HG03139 (cell line): ENCODE data around the gene RASD1.

Experiments
- ATAC-seq: cut with Tn5 transposase; IDR thresholded peaks from one replicate; pipeline ENCODE4 v1.9.1; 2021; ENCODE audit not compliant: unreplicated experiment

Gene RASD1

DNA sequence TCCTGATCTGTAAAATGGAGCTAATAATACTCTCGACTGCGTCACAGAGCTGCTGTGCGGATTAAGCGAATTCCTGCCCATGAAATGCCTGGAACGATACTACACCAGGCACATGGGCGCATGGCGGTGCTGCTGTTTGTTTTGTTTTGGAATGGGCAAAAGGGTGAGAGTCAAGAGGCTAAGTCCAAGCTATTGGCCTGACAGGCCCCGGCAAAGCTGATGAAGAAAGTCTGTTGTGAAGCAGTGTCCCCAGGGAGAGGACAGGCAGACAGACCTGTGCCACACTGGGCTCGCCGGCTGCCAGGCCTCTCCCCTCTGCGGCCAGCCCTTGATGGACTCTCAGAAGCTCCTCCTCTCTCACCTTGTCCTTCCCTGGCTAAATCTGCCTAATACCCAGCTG lies 31.3 kb upstream of the RASD1 start:
- no peak for ATAC-seq

DNA sequence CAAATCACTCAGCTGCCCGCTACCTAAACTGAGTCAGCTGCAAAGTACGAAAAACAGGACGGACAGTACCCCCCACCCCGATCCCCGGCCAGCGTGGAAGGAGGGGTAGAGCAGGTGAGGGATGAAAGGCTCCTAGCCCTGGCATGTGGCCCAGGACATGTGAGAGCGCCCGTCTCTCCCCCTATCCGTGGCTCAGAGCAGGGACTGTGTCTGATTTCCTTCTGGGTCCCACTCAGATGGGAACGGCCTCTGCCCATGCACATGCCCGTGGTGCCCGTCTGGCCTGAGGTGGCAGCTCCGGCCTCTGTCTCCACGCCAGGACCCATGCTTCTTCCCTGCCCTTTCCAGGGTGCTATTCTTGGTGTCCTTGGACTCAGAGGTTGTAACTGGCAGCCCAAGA lies 30.2 kb upstream of the RASD1 start:
- ATAC-seq, result no peak

DNA sequence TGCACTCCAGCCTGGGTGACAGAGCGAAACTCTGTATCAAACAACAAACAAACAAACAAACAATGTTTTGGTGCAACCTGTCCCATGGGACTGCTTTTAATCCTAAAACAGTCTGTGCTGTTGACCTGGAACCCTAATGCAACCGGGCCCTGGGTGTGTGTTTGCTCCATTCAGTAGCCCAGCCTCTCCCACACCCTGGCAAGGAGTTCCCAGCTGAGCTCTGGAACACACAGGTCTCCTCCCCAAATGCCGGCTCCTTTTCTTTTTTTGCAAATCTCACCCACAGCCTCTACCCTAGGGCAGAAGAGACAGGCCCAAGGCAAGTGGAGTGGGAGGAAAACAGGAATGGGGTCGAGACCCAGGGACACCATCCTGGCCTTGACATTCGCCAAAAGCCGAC lies 29.8 kb upstream of the RASD1 start:
- ATAC-seq, result no peak

DNA sequence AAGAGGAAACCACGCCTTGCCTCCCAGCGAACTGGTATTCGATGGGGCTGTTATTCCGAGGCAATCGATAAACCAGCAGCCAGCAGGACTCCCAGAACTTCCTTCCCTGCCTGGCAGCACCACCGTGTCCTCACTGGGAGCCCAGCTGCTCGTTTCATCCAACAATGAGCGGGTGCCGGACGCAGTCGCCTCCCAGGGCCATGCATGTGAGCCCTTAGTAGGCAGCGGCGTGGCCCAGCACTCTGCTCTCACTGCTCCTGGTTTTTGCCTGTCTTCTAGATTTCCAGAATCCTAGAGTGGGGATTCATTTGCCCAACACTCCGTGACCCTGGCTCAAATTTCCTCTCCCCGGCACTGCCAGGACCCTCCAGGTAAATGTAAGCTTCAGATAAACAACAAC lies 29.1 kb upstream of the RASD1 start:
- ATAC-seq, result no peak

DNA sequence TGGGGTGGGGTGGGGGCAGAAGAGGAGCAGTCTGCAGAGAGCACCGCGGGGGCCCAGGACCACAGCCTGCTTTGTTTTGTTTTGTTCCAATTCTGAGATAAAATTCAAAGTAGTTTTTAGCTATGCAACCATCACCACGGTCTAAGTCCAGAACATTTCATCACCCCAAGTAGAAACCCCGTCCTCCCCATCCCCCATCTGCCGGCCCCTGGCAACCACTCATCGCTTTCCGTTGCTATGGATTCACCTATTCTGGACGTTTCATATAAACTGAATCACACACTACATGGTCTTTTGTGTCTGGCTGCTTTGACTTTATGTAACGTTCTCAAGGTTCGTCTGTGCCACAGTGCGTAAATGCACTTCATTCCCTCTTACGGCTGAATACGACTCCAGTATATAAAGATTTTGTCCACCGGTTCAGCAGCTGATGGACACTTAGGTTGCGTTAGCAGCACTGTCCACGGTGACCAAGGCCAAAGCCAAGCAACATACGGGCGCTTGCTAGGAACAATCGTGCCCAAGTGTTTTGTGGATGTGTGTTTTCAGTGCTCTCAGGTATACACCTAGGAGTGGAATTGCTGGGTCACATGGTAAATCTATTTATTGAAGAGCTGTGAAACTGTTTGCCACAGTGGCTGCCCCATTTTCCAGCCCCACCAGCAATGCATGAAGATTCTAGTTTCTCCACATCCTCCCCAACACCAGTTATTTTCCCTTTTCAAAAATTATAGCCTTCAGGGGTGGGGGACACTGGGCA lies 27.7 kb upstream of the RASD1 start:
- no peak for ATAC-seq

DNA sequence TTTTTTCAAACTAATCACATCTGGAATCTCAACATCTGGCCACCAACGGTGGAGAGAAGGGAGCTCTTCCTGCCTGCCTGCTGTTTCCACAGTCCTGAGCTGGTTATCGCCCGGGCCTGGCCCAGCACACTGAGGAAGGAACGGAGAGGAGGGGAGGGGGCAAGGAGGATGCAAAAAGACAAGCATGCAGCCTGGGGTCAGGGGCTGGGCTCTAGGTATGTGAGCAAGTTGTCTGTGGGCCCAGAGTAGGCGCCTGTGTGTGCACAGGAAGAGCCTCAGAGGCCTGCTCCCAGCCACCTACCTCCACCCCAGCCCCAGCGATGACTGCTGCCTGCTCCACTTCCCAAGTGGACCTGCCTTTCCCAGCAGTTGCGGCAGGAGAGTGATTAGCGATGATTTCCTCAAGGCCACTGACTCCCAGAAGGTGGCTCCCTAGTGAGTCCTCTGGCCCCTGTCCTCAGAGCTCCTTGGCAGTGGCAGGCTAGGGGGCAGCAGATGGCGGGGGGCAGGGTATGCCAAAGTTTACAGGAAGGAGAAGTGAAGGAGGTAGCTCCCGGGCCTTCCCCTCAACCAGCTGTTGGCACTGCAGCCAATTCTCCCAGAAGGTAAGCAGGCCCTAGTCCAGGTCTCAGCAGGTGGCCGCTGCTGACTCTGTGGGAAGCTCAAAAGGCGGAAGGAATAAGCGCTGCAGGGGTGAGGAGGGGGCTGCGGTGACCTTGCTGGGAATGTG lies 27.0 kb upstream of the RASD1 start:
- ATAC-seq, result no peak

DNA sequence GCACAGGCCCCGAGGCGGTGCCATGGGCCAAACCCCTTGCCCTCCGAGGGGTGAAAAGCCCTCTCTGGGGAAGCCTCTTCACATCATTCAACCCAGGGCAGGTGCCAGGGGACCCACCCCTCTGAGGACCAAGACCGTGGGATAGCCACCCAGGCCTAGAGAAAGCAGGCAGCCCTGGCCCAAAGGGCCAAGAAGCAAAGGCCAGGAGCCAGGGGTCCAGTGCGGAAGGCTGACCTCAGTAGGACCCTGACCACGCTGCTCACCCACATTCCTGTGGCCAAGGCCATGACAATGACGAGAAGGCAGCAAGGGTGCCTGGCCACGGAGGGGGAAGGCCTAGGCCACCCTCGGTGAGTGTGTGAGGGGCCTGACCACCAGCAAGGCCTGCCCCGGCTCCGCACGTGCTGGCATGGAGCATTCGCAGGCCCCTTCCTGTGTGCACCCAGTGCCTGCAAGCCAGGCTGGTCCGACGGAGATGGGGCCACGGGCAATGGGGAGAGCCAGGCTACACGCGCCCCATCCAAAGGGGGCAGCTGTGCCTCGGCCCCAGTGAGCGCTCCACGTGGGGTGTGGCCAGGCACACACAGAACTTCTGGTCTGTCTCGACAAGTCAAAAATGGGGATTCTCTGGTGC lies 24.5 kb upstream of the RASD1 start:
- ATAC-seq, result no peak

DNA sequence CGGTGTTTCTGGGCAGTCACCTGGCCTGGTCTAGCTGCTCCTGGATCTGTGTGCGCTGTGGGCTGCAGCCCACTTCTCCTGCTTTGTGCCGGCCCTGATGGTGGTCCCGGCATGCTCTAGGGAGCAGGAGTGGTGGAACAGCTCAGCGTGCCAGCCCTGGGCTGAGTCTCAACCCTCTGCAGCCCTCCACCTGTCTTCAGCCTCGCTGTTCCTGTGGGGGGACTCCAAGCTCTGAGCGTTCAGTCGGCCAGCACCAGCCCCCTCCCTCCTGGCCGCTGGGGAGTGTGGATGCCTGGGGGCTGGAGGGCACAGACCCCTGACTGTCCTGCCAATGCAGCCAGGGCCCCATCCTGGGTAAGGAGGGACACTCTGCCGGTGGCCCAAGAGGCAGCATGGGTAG lies 23.7 kb upstream of the RASD1 start:
- no peak for ATAC-seq

DNA sequence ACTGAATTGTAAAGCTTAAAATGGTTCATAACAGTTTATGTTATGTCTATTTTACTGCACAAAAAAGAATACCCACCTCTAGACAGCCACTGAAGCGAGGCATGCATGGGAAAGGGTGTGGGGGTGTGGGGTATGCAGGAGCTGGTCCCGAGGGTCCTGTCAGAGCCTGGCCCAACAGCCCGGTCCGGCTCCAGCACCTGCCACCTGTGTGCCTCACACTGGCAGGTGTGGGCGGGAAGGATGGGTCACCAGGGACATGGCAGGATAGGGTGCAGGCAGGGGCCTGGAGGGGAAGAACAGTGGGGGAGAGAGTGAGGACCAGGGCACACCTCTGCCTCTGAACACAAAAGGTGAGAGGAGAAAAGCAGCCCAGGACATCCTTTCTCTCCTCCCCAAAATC lies 22.8 kb upstream of the RASD1 start:
- no peak for ATAC-seq

DNA sequence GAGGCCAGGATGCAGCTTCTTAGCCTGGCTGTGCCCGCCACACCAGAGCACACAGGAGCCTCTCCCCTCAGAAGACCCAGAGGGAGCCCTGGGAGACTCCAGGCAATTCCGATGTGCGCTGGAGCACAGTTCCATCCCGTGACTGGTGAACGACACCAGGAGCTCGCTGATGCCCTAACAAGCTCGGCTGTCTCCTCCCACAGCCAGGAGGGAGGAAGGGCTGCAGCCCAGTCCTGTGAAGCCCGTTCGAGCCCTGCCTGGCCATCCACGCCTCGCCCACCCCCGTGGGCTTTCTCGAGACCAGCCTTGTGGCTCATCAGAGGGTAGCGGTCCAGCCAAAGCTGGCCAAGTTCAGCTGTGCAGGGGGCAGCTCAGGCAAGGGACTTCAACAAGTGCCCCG lies 21.8 kb upstream of the RASD1 start:
- ATAC-seq, result no peak

DNA sequence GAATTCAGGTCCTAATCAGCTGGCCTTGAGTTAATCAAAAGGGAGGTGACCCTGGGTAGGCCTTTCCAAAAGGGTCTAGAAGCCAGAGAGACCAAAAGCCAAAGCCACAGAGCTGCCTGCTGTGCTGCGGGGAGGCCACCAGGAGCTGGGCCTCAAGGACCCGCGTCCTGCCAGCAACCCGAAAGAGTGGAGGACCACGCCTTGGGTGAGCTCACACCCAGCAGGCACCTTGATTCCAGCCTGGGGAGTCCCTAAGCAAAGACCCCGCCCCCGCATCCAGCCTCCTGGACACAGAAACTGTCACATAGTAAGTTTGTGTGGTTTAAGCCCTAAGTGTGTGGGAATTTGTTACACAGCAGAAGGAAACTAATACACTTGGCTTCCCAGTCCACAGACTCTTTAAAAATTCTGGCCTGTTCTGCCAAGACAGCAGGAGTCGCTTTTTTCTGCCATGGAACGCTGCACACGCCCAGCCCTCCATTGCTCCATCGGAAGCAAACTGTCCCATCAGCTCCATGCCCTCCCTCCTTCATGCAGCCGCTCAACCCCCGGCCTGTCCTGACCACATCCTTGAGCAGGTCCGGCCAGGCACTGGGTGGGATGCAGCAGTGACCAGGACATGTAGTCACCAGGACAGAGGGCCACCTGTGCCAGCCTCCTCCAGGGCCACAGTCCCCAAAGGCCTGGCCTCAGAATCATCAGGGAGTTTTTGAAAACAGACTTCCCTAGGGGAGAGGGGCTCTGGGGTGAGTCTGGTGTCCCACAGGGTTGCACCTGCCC lies 20.9 kb upstream of the RASD1 start:
- no peak for ATAC-seq

DNA sequence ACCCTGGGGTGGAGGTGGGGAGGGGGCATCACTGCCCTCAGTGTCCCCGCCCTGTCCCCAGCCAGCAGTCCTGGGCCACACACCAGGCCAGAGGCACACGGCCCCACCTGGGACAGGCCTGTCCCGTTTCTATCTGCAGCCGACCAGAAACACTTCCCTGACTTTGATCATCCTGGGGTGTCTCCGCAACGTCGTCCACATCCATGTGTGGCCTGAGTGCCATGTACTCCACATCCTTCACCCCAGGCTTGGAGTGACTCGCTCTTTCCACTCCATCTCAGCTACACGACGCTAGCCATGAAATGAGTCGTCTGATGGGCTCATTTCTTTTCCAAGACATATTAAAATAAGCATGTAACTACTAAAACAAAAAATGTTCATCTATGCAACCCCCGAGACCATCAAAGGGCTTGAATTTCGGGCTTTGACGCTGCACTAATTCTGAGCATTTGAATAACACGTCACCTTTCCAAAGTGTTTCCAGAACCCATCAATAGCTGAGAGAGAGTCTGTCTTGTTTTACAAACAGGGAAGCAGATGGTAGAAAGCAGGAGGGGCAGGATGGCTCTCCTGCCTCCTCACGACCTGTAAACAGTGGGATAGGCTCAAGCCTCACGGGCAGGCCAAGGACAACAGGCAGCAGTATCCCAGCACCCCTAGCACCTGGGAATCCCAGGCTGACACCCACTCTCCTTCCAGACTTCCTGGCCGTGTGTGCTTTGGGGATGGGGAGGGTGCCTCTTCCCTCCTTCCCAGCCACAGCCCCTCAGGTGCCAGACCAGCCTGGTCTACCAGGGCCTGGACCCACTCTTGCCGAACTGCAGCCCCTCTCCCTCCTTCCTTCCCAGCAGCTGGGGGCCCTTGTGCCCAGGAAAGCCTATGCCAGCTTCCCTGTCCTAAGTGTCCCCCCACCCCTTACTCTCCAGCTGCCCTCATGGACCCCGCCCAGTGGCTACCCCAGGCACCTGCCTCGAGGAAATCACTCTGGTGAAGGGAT lies 20.0 kb upstream of the RASD1 start:
- no peak for ATAC-seq

DNA sequence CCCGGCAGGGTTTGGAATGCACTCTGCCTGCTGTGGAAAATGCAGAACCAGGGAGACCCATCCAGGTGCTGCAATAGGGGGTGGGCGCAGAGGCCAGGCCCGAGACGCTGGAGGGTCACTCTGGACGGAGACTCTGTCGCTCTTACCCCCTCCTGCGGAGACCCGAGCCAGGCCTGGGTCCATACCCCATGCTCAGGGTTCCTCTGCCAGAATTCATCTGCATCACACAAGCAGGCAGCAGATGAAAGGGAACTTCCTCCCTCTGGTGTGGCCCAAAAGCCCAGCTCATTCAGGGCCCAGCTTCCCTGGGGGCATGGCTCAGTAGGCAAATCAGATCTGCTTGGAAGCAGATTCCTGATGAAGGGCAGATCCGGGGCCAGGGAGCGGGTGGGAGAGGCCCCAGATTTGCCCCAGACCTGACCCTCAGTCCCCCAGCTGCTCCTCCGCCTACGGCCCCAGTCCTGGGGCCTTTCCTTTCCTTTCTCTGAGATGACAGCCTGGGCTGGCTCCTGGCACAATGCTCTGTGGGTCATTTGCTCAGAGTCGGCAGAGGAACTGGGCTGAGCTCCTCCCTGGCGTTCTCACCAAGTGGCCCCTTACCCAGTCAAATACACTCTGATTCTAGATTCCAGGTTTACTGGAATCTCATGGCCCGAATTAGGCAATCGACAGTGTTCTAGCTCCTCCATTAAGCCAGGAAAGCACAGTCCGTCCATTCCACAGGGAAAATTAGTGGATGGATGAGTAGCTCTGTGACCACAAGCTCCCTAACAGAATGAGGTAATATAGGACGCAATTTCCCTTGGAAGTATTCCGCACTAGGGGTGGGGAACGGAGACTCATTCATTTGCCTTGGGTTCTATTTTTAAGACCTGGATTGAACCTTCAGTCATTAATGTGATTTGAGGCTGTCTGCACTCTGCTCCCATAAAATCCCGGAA lies 19.1 kb upstream of the RASD1 start:
- no peak for ATAC-seq

DNA sequence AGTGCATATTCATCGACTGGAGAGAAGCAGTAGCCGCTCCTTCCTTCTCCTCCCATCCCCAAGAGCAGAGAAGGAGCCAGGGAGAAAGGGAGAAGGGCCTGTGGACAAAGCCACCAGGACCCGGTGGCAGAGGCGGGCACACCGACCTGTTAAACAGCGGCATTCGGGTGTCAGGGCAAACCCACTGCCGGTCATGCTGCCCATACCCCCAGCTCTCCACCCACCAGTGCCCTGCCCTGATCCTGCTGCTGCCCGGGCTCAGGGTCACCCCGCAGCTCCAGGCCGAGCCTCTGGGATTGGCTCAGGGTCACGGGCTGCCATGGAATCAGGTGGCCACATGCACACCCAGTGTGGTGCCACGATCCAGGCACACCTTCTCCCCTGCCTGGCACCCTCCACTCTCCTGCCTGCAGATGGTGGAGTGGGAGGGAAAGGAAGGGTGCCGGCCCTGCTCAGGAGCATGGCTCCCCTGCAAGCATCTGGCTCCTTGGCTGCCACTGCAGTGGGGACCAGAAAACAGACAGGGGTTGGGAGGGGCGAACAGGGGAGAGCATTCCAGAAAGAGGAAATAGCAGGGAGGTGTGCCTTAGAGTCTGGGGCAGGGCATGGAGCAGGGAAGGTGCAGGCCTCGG lies 18.3 kb upstream of the RASD1 start:
- ATAC-seq, result no peak

DNA sequence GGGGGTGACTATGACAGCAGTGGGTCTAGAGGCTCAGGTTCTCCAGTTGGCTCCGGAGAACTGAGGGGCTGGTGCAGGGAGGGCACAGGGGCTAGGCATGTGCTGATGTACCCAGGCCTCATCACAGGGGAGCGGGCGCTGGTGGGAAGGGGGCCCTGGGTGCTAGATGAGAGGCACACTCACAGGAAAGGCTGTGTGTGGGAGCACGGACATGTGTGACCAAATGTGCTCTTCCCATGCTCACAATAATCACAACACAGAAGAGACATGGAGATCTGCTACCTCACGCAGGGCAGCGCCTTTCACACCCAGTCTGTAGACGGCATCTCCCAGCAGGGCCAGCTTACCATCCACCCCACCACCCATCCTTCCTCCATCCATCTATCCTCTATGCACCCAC lies 17.4 kb upstream of the RASD1 start:
- no peak for ATAC-seq

DNA sequence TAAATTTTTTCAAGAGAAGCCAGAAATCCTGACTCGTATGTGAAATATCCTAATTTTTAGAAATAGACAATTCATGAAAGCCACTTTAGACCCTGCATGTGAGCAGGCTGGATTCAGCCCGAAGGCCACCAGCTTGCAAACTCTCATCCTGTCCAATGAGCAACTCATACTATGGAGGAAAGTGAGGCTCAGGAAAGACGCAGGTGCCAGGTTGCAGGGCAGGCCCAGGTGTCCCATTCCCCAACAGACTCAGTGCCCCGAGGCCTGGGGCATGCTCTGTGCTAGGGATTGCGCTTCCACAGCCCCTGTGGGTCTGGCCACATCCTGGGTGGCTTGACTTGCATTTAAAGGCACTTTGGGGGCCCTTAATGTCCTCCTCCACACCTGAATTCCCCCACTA lies 16.7 kb upstream of the RASD1 start:
- no peak for ATAC-seq

DNA sequence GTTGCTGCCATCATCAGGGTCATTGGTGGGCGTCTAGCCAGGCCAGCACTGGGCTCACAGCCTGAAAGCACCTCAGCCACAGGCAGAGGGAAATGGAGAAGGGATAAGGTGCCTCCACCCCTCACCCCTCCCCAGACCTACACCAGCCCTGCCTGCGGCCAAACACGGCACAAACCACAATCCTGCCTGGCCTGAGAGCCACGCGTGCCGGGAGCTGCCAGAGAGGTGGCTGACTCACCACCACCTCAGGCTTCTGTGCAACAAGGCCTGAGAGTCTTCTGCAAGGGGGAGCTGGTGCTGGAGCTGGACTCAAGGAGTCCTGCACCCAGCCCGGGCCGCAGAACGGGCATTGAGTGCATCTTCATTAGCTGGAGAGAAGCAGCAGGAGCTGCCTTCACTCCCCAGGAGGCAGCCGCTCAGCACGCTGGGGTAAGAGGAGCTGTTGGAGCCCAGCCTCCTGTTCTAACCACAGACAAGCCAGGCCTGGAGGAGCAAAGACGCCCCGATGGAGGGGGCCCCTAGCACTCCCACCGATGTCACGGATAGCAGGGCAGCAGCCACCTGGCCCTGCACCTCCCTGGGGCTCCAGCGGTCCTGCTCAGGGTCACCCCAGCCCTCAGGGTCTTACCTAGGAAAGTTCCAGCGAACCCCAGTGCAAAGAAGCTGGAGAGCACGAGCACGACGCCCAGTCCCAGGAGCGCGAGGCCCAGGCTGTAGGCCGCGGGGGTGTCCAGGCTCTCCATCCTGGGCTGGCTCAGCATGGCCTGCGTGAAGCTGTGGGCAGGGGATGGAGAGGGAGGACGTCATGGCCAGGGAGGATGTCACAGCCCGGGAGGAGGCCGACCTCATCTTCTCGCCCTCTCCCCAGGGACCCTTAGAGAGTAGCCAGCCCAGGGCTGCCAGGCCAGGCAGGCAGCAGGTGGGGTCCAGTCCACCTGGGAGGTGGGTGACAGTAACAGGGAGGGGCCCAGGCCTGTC lies 16.0 kb upstream of the RASD1 start:
- ATAC-seq, result no peak
